Measurements from ENCODE around the gene MAPK8.
"Not testable (repeated sequence)": the region's sequence is repeated elsewhere in the genome, so short reads cannot be mapped to it uniquely, and the experiment has no call there.

Gene MAPK8

DNA sequence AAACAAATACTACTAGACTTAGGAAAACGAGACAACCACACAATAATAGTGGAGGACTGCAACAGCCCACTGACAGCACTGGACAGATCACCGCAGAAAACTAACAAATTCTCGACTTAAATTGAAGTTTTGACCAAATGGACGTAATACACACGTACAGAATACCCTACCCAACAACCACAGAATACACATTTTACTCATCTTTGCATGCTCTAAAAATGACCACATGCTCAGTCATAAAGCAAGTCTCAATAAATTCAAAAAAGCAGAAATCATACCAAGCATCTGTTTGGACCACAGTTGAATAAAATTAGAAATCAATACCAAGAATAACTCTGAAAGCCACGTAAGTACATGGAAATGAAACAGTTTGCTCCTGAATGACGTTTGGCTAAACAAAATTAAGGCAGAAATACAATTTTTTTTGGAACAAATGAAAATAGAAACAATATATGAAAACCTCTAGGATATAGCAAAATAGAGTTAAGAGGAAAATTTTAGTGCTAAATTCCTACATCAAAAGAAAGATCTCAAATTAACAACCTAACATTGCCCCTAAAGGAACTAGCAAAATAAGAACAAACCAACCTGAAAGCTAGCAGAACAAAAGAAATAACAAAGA lies 30.6 kb downstream of the MAPK8 start:
- no peak for DNase-seq (ENCODE audit: low read depth)

DNA sequence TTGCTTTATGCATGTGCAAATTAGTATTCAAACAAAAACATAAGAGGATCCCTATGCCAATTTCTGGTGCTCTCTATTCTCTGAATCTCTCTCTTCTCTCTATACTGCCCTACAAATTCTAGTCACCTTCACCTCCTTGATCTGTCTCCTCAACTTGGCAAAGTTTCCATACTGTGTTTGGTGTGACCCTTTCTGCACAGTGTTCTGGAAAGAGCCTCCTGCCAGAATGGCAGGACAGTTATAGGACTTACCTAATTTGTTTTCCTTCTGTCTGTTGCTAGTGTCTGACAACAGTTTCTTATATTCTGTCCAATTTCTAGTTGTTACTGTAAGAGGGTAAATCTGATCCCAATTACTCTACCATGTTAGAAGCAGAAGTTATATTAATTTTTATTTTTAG lies 34.3 kb downstream of the MAPK8 start:
- DNase-seq (ENCODE audit: low read depth), result no peak

DNA sequence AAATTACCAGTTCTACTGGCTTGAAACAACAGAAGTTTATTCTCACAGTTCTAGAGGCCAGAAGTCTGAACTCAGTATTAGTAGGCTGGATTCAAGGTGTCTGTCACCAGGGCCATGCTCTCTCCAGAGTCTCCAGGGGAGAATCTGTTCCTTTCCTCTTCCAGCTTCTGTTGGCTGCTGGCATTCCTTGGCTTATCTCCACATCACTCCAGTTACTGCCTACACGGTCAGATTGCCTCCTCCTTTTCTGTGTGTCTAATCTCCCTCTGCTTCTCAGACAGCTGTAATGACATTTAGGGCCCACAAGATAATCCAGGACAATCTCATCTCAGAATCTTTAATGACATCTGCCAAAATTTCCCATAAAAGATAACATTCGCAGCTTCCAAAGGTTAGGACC lies 36.6 kb downstream of the MAPK8 start:
- DNase-seq (ENCODE audit: low read depth), result no peak

DNA sequence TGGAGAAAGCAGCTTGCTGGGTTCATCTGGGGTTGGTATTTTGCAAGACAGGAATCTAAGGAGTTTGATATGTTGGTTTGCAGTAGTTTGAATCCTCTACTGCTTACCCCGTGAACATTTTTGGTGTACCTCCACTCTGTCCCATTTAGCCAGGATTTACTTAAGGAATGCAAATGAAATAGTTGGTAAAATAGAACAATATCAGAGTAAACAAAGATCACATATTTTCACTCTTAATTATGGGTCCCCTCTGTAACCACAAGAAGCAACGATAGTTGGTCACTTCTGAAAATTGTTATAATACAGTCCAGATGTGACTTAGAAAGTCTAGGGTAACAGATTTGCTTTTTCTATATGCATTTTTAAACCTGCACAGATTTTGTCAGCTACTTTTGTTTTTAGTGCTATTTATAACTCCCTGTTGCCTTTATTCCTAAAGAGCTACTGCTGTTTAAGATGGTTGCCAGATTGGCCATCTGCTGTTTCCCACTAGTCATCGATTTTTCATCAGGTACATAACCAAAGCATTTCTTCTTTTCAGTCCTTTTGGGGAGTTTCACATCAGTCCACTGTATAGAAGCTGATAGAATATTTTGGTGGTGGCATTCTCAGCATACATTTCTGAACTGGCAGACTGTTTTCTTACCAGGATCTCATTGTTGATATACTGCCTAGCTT lies 37.6 kb downstream of the MAPK8 start:
- no peak for DNase-seq (ENCODE audit: low read depth)

DNA sequence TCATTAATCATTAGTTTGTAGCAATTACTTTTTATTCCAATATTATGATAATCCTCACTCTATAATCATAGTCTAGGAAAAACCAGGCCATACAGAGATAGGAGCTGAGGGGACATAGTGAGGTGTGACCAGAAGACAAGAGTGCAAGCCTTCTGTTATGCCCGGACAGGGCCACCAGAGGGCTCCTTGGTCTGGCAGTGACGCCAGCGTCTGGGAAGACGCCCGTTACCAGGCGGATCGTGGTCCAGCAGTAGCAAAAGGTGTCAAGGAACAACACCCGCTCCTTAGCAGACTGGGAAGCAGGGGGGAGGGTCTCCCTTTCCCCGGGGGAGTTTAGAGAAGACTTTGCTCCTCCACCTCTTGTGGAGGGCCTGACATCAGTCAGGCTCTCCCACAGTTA lies 39.8 kb downstream of the MAPK8 start:
- not testable (repeated sequence) for DNase-seq (ENCODE audit: low read depth)

DNA sequence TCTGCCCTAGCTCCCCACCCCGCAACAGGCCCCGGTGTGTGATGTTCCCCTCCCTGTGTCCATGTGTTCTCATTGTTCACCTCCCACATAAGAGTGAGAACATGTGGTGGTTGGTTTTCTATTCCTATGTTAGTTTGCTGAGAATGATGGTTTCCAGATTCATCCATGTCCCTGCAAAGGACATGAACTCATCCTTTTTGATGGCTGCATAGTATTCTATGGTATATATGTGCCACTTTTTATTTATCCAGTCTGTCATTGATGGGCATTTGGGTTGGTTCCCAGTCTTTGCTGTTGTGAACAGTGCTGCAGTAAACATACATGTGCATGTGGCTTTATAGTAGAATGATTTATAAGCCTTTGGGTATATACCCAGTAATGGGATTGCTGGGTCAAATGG lies 41.1 kb downstream of the MAPK8 start:
- not testable (repeated sequence) for DNase-seq (ENCODE audit: low read depth)

DNA sequence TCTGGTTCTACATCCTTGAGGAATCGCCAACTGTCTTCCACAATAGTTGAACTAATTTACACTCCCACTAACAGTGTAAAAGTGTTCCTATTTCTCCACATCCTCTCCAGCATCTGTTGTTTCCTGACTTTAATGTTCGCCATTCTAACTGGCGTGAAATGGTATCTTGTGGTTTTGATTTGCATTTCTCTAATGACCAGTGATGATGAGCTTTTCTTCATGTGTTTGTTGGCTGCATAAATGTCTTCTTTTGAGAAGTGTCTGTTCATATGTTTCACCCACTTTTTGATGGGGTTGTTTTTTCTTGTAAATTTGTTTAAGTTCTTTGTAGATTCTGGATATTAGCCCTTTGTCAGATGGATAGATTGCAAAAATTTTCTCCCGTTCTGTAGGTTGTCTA lies 41.5 kb downstream of the MAPK8 start:
- DNase-seq (ENCODE audit: low read depth), result not testable (repeated sequence)

DNA sequence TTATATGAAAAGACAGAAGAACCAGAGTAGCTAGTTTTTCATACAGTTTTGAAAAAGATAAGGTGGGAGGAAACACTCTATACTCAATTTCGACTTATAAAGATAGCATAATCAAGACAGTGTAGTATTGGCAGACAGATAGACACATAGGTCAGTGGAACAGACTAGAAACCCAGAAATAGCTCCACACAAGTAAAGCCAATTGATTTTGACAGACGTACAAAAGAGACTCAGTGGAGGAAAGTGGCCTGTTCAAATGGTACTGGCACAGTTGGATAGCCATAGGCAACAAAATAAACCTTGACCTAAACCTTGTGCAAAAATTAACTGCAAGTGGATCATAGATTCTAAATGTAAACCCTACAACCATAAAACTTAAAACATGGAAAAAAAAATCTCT lies 46.8 kb downstream of the MAPK8 start:
- DNase-seq (ENCODE audit: low read depth), result no peak

DNA sequence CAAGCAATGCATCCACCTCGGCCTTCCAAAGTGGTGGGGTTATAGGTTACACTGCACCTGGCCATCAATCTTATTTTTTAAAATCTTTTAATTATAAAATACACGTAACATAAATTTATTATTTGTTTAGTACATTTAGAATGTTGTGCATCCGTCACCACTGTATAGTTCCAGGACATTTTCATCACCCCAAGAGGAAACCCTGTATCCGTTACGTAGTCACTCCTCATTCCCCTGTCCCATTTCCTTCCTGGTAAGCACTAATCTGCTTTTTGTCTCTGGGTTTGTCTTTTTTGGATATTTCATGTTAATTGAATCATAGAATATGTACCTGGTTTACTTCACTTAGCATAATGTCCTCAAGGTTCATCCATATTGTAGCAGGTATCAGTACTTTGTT lies 51.2 kb downstream of the MAPK8 start:
- DNase-seq (ENCODE audit: low read depth), result no peak

DNA sequence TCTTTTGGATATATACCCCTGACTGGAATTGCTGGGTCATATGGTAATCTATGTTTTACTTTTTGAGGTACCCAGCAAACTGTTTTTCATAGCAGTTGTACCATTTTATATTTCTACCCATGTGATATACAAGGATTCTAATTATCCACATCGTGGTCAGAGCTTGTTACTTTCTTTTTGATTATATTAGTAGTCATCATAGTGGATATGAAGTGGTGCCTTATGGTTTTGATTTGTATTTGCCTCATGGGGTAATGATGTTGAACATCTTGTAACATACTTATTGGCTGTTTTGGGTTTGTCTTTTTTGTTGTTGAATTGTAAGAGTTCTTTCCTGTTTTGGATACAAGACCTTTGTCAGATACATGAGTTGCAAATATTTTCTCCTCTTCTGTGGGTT lies 51.7 kb downstream of the MAPK8 start:
- DNase-seq (ENCODE audit: low read depth), result no peak

DNA sequence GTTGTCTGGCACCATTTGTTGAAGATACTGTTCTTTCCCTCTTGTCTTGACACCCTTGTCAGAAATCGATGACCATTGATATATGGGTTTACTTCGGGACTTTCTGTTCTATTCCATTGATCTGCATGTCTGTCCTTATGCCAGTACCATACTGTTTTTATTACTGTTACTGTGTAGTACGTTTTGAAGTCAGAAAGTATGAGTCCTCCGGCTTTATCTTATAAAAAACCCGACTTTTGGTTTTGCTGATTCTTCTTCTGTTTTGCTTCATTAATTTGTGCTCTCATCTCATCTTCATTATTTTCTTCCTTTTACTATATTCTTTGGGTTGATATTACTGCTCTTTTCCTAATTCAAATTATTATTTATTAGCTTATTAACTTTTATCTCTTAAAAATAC lies 52.4 kb downstream of the MAPK8 start:
- no peak for DNase-seq (ENCODE audit: low read depth)

DNA sequence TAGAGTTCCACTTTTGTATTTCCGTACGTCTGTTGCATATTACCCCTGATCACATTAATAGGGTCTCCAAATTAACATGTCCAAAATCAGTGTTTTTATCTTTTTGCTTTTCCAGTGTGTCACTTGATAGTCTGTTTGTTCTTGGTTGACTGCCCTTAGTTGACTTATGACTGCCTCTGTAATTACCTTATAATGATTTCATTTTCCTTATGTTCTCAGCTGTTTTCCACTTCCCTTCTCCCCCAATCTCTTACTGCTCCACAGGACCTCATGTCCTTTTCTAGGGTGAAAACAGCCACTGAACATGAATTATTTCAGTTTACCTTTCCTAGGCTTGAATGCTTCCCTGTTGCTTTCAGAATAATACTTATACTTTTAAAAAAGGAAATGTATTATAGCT lies 54.7 kb downstream of the MAPK8 start:
- no peak for DNase-seq (ENCODE audit: low read depth)

DNA sequence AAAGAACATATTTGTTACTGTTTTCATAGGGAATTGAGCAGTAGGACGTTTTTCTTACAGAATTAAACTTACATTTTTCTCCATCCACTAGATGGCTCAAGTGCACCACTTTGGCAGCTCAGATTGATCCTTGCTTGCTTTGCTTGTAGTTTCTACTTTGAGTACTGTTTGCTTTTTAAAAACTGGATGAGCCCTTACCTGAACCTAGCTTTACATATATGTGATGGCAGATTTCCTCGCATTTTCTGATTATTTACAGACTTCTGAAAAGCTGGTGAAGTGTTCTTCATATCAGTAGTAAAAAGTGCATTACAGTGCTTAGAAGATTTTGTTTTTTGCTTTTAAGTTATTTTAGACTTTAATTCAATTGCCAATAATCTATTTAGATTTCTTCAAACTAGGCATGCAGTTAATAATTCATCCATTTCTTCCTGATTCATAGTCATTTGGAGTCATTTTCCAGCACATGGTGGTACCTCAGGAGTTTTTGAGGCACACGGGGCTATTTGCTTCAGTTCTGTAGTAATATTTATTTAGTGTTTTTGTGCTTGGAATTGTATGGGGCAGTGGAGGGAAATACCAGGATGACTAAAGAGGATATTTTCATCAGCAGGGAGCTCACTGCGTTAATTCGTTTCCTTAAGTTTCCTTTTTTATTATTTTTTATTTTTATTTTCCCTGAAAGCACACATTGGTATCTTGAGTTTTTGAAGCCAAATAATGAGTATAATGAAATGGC lies 57.3 kb downstream of the MAPK8 start:
- DNase-seq (ENCODE audit: low read depth), result no peak

DNA sequence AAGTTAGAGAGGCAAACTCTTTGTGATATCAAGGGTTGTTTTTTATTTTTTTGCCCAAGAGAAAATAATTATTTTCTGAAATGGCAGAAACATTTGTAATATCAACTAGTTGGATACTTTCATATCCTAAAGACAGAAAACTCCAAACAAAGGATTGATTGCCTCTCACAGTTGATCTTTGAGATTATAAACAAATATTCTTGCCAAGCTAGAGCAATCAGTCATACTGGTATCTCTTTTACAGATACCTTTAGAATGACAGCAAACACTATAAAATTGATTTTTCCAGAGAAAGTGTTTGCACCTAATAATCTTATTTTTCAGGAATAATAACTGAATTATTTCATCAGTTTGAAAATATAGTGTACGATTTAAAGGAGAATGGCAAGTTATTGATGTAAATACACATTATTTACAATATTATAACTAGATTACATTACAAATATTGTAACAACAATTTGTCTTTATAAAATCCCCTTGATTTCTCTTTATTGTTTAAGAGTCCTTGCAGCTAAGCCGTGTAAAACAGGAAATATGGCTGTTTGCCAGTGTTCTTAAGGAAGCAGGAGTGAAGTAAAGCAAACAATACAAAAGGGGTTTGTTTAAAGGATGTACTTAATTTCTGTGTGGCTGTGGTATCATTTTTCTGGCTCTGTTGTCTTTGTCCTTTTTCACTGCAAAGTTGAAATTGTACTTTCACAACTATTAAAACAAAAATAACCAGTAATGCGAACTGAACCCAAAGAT lies 58.4 kb downstream of the MAPK8 start:
- DNase-seq (ENCODE audit: low read depth), result no peak

DNA sequence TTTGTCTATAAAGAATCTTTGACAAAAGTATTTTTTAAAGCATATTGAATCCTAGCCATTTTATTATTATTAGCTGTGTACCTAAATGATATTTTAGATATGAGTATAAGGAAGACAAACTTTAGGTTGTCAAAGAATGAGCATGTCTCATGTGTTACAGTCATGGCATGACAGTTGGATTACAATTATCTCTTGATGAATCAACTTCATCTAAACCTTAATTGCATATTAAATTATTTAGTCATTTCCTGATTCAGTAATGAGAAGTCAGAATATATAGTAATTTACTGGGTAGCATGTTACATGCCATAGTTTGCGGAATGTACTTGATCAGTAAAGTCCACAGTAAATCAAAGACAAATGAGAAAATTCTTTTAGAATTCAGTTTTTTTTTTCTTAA lies 59.2 kb downstream of the MAPK8 start:
- no peak for DNase-seq (ENCODE audit: low read depth)

DNA sequence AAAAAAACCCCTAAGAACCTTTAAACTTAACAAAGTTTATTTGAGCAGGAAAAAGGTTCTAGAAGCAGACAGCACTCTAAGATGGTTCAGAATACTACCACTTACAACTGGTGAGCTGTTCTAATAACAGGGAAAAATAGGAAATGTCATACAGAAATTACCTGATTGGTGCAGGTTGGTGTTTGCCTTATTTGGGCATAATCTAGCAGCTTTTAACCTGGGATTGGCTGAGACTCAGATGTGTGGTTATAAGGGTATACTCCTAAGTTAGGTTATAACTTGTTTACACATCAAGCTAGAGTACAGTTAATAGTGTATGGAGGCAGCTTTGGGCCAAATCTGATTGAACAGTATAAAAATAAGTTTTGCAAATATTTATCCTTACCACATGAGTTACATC lies 59.8 kb downstream of the MAPK8 start:
- DNase-seq (ENCODE audit: low read depth), result no peak

DNA sequence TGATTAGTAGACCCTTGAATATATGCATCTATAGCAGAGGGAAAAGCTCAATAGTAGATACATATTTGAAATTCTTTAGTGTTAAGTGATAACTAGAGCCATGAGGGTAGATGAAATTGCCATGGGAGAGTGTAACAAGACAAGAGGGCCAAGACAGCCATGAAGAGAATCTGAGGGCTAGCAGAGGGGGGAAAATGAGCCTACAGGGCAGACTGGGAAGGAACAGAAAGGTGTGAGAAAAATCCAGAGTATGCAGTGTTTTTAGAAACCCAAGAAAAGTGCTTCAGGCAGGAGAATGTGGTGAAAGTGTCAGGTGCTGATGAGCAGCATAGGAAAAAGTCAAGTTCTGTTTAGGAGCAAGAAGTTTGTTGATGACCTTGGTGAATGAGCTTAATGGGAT lies 63.0 kb downstream of the MAPK8 start:
- no peak for DNase-seq (ENCODE audit: low read depth)

DNA sequence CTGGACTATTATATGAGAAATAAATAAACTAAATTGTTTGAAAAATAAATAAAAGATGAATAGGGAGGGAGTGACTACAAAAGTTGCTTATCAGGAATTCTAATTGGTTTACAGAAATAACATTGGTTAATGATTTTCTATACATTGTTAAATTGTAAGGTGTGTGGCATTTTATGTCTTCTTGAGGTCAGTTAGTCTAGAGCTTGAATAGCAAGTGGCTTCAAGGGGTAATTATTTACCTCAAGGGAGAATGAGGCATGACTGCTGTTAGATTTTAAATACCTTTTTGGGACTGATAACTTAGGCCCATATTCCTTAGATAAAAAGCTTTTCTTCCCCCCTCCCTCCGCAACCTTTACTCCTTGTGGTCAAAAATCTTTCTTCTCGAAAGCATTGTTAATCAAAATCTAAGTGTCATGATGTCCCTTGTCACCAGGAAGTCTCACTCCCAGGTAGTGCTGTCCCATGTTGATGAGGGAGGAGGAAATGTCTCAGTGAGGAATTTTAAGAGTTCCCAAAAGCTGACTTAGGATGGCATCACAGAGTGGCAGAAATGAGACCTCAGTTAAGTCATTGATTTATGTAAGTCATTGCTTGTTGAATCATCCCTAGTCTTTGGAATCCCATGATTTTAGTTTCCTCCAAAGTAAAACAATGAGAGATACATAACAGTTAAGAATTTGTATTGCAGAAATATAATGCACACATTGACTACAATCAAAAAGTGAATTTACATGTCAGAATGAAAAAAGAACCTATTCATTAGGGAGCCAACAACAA lies 71.5 kb downstream of the MAPK8 start:
- DNase-seq (ENCODE audit: low read depth), result no peak

DNA sequence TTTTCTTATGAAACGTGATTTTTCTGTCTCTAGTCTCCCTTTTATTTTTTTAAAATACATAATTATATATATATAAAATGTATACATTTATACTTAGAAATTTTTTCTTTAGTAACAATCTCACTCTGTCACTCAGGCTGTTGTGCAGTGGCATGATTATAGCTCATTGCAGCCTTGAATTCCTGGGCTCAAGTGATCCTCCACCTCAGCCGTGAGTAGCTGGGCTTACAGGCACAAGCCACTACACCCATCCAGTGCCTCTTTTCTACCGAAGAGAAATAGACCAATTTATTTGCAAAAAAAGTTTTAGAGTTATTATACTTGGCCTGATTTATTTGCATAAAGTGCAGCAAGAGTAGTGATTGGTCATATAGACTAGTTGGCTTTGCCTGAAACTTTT lies 72.2 kb downstream of the MAPK8 start:
- no peak for DNase-seq (ENCODE audit: low read depth)

DNA sequence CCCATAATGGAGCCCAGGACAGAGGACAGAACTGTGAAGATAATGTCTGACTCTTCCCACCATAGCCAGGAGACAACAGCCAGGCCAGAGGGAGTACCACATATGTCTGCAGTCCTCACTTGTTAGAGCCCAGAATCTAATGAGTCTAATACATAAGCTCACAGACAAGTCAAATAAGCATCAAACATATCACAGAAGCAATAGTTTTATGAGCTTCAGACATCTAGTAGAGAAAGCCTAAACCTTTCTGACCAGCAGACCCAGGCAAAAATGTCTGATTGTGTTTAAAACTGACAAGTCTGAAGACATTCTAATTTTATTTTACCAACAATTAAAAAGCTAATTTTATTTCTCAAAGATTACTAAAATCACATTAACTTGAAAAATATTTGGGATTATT lies 75.5 kb downstream of the MAPK8 start:
- DNase-seq (ENCODE audit: low read depth), result no peak

DNA sequence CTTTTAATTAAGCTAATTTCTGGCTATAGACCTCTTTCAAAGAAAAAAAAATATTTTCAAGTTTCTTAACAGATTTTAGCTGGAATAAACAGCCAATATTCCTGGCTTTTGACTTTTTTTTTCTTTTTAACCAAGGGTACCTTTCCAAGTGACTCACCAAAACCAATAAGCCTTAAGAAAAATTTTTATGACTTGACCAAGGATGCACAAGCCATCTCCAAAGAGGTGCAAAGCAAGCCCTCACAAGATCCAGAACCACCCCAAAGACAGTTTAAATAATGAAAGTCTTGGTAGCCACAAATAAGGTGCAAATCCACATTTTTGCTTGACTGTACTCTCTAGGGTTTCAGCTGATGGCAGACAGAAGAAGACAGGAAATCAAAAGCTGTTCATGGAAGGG lies 76.5 kb downstream of the MAPK8 start:
- DNase-seq (ENCODE audit: low read depth), result no peak

DNA sequence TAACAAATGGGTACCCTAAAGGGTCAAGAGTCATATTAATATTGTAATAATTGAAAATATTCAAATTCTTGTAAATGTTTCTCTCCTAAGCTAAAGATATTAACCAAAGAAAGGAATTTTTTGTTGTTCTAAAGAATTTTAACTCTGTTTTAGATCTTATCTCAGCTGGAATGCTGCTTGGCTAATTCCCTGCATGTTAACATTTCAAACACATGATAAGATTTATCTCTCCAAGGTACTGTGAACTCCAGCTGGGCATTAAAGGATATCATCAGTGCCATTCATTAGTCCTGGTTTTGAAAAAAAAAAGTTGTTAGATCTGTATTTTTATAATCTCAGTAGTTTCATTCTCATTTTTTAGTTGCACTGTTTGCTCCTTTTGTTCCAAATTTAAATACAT lies 76.9 kb downstream of the MAPK8 start:
- no peak for DNase-seq (ENCODE audit: low read depth)

Data from activated T-cell treated with anti-CD3 and anti-CD28 coated beads for 1 hour (primary cell).